HG03097 (cell line): Measurements from ENCODE around the gene USP17L26.
"Not testable (repeated sequence)": the region's sequence is repeated elsewhere in the genome, so short reads cannot be mapped to it uniquely, and the experiment has no call there.

Experiments used
- ATAC-seq: cut with Tn5 transposase; IDR thresholded peaks from one replicate; pipeline ENCODE4 v1.9.1; 2021; ENCODE audit not compliant: unreplicated experiment, low FRiP score

USP17L26 gene, protein sequence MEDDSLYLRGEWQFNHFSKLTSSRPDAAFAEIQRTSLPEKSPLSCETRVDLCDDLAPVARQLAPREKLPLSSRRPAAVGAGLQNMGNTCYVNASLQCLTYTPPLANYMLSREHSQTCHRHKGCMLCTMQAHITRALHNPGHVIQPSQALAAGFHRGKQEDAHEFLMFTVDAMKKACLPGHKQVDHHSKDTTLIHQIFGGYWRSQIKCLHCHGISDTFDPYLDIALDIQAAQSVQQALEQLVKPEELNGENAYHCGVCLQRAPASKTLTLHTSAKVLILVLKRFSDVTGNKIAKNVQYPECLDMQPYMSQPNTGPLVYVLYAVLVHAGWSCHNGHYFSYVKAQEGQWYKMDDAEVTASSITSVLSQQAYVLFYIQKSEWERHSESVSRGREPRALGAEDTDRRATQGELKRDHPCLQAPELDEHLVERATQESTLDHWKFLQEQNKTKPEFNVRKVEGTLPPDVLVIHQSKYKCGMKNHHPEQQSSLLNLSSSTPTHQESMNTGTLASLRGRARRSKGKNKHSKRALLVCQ

DNA sequence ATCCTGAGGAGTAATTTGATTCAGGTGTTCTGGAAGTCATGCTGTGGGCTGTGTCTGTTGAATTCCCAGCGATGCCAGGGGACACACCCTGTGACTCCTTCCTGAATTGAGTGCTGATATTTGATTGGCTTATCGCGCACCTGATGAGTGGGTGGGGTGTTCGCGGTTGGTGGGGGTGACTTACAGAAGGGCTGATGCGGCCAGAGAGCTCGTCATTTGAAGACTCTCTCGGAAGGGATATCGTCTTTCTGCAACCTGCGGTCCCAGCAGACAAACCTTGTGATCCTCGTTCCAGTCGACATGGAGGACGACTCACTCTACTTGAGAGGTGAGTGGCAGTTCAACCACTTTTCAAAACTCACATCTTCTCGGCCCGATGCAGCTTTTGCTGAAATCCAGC, at the start of gene USP17L26:
Gene USP17L26, plus strand, starts transcription at position 301 of the 400 bp plus-strand sequence. Its CDS starts 0 bp downstream, at position 301.
- not testable (repeated sequence) for ATAC-seq

DNA sequence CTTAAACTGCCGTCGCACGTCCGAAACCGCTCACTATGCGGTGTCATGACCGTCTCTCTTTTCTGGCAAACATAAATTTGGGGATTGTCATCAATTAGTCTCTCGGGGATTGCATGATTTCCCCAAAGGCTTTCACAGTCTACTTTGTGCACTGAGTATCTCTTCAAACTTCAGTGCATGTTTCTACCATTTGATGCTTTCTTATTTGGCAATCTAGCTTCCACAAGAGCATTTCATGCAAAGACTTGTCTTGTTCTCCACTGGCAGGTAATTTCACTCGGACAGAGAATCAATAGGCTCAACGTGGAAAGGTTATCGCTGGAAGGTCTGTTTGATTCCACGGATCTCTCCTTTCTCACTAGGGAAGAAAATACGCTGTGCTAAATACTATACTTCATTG, 10.3 kb upstream of the USP17L26 start:
- ATAC-seq, result not testable (repeated sequence)

GRCh38 chr4:9324865-9325264, 9.6 kb upstream of the USP17L26 start, which contains the start of gene USP17L24:
Gene USP17L24, plus strand, starts transcription at chr4:9325165. Its CDS starts 0 bp downstream, at chr4:9325165.
- not testable (repeated sequence) for ATAC-seq

GRCh38 chr4:9329611-9330010, 4.8 kb upstream of the USP17L26 start, which contains the start of gene USP17L25:
Gene USP17L25, plus strand, starts transcription at chr4:9329911. Its CDS starts 0 bp downstream, at chr4:9329911.
- ATAC-seq, result not testable (repeated sequence)

DNA sequence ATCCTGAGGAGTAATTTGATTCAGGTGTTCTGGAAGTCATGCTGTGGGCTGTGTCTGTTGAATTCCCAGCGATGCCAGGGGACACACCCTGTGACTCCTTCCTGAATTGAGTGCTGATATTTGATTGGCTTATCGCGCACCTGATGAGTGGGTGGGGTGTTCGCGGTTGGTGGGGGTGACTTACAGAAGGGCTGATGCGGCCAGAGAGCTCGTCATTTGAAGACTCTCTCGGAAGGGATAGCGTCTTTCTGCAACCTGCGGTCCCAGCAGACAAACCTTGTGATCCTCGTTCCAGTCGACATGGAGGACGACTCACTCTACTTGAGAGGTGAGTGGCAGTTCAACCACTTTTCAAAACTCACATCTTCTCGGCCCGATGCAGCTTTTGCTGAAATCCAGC, 4.6 kb downstream of the USP17L26 start, which contains the start of gene USP17L5:
Gene USP17L5, plus strand, starts transcription at position 301 of the 400 bp plus-strand sequence. Its CDS starts 0 bp downstream, at position 301.
- ATAC-seq, result not testable (repeated sequence)

- ATAC-seq, result not testable (repeated sequence)
These were observed 9.4 kb downstream of the USP17L26 start, which contains the start of gene USP17L27 for GRCh38 chr4:9343848-9344247. Gene USP17L27, plus strand, starts transcription at chr4:9344148. Its CDS starts 0 bp downstream, at chr4:9344148.

DNA sequence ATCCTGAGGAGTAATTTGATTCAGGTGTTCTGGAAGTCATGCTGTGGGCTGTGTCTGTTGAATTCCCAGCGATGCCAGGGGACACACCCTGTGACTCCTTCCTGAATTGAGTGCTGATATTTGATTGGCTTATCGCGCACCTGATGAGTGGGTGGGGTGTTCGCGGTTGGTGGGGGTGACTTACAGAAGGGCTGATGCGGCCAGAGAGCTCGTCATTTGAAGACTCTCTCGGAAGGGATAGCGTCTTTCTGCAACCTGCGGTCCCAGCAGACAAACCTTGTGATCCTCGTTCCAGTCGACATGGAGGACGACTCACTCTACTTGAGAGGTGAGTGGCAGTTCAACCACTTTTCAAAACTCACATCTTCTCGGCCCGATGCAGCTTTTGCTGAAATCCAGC, 14.1 kb downstream of the USP17L26 start, which contains the start of gene USP17L28:
Gene USP17L28, plus strand, starts transcription at position 301 of the 400 bp plus-strand sequence. Its CDS starts 0 bp downstream, at position 301.
- ATAC-seq, result not testable (repeated sequence)

GRCh38 chr4:9350866-9351265, 16.4 kb downstream of the USP17L26 start:
- not testable (repeated sequence) for ATAC-seq

DNA sequence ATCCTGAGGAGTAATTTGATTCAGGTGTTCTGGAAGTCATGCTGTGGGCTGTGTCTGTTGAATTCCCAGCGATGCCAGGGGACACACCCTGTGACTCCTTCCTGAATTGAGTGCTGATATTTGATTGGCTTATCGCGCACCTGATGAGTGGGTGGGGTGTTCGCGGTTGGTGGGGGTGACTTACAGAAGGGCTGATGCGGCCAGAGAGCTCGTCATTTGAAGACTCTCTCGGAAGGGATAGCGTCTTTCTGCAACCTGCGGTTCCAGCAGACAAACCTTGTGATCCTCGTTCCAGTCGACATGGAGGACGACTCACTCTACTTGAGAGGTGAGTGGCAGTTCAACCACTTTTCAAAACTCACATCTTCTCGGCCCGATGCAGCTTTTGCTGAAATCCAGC, 18.9 kb downstream of the USP17L26 start, which contains the start of gene USP17L29:
Gene USP17L29, plus strand, starts transcription at position 301 of the 400 bp plus-strand sequence. Its CDS starts 0 bp downstream, at position 301.
- not testable (repeated sequence) for ATAC-seq

- ATAC-seq, result not testable (repeated sequence)
These were observed 28.4 kb downstream of the USP17L26 start, which contains the start of gene USP17L30 for GRCh38 chr4:9362829-9363228. Gene USP17L30, plus strand, starts transcription at chr4:9363129. Its CDS starts 0 bp downstream, at chr4:9363129.

GRCh38 chr4:9379881-9380280, 45.4 kb downstream of the USP17L26 start:
- ATAC-seq, result not testable (repeated sequence)

GRCh38 chr4:9381012-9381534, 46.6 kb downstream of the USP17L26 start:
- ATAC-seq, result not testable (repeated sequence)

- no peak for ATAC-seq
These were observed 49.7 kb downstream of the USP17L26 start for GRCh38 chr4:9384126-9384525.
